ENCODE results near the gene AQP1.

The AQP1 gene

GRCh38 chr7:30934225-30934624 lies 22.6 kb downstream of the AQP1 start:
- DNase-seq: no peak

- no peak for DNase-seq
These were observed 23.3 kb downstream of the AQP1 start for GRCh38 chr7:30934732-30935568.

DNA sequence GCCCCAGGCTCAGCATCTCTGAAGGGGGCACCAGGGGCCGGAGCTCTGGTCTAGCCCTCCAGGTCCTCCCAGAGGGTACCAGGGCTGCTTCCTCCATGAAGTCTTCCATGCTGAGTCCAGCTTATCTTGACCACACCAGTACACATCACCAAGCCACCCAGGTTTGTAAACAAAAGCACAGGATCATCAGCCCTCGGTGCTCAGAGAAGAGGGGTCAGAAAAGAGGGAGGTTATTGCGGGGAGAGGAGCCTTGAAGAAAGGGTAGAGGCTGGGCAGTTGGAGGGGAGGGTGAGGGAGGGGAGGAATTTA lies 23.9 kb downstream of the AQP1 start:
- no peak for DNase-seq

DNA sequence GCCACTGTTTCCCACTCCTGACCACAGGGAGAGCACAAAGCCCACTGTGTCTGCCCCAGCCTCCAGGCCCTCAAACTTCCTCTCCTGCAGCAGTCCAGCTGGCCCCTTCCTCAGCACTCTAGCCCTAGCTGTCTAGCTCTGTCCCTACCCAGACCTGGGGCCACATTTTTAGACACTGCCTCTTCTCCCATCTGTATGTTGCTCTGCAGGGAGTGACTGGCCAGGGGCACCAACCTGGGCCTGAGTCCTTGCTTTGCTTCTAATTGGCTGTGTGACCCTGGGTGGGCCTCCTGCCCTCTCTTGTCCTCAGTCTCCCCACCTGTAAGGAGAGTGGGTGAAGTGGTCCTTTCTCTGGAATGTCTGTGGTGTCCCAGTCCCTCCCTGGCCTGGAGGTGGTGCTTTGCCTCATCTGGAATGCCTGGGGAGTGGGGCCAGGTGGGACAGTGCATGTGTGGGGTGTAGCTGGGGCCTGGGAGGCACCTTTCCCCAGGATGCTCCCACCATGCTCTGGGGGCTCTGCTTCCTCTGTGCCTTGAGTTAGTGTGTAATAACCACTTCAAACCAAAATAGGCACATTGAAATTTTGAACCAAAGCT lies 25.1 kb downstream of the AQP1 start:
- no peak for DNase-seq

DNA sequence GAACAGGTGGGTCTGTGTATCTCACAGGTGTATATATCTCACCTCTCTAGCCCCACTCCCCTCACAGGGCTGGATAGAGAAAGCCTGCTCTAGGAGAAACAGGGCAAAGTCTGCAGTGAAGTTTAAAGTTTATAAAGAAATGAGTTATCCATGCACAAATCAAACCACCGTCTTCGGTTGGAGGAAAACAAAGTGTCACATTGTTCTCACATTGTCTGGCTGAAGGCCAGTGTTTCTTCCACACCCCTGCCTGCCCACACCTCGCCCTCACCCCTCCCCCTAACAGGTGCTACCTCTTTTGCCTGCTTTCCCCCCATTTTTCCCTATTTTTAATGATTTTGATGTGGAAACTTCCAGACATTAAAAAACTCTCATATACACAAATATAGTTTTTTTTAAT lies 25.8 kb downstream of the AQP1 start:
- no peak for DNase-seq

DNA sequence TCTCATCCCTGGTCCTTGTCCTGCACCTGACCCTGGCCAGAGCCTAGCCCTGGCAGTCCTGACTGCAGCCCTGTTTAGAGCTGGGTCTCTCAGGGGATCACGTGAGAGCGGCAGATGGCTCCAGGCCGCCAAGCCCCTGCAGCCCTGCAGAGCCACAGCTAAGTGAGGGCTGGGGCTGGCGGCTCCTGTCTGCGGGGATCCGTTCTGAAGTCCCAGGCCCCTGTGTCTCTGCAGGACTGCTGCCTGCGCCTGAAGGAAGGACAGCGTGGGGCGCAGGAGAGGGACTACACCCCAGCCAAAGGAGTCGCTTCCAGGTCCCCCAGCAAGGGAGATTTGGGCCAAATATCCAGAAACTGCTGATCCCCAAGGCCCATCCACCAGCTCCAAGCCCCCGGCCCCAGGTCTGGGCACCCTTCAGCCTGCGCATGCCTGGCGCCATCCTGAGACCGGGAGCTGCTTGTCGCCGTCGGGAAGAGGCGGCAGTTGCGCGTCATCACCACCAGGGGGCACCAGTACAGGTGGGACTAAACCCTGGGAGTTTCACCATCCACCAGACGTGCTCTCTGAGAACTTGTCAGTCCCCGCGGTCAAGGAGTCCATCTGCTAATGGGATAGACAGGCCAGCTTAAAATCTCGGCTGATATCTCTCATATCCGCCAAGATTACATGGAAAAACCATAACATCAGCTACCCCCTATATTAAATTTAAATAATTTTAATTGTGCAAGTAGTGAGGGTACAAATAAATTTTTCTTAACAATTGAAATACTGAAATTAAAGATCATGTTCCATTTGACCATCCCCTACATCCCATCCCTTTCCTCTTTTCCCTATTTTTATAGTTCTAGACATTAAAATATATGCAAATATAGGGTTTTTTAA lies 27.0 kb downstream of the AQP1 start:
- DNase-seq: peak; percentile 82

- no peak for DNase-seq
These were observed 30.1 kb downstream of the AQP1 start for GRCh38 chr7:30941582-30942323.

DNA sequence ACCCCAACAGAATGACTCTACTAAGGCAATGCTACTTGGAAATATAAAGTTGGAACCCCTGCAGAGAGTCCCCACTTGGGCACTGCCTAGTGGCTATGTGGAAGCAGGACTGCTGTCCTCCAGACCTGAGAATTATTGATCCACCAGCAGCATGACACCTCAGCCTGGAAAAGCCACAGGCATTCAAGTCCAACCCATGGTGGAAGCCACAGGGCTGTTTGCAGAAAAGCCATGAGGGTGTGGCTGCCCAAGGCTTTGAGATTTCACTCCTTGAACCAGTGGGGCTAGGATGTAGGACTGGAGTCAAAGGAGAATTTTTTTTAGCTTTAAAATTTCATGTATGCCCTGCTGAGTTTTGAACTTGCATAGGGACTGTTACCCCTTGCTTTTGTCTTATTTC lies 38.5 kb downstream of the AQP1 start:
- DNase-seq: no peak

GRCh38 chr7:30954914-30955313 lies 43.3 kb downstream of the AQP1 start:
- no peak for DNase-seq

- DNase-seq: no peak
These were observed 45.1 kb downstream of the AQP1 start for GRCh38 chr7:30956704-30957103.

DNA sequence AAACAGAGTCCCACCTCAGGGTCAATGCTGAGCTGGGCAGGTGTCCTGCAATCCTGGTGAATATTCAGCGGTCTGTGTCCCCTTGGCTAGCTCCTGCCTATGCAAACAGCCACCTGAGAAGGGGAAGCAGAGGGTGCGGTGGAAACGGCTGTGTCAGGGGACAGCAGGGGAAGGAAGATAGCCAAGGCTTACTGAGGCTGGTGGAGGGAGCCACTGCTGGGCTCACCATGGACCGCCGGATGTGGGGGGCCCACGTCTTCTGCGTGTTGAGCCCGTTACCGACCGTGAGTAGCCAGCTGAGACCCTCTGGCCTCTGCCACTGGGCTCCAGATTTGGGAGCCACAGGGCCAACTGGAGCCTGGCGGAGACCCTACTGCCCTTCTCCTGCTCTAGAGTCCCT lies 52.2 kb downstream of the AQP1 start, which contains the start of gene GHRHR:
Gene GHRHR (plus strand): TSS at position 112 of the 400 bp plus-strand sequence. CDS start 116 bp downstream, at position 228.
- DNase-seq: no peak

GRCh38 chr7:30965372-30965771 lies 53.7 kb downstream of the AQP1 start:
- no peak for DNase-seq

- DNase-seq: no peak
These were observed 54.2 kb downstream of the AQP1 start for GRCh38 chr7:30965883-30966282.

- no peak for DNase-seq
These were observed 56.6 kb downstream of the AQP1 start for GRCh38 chr7:30968294-30968693.

DNA sequence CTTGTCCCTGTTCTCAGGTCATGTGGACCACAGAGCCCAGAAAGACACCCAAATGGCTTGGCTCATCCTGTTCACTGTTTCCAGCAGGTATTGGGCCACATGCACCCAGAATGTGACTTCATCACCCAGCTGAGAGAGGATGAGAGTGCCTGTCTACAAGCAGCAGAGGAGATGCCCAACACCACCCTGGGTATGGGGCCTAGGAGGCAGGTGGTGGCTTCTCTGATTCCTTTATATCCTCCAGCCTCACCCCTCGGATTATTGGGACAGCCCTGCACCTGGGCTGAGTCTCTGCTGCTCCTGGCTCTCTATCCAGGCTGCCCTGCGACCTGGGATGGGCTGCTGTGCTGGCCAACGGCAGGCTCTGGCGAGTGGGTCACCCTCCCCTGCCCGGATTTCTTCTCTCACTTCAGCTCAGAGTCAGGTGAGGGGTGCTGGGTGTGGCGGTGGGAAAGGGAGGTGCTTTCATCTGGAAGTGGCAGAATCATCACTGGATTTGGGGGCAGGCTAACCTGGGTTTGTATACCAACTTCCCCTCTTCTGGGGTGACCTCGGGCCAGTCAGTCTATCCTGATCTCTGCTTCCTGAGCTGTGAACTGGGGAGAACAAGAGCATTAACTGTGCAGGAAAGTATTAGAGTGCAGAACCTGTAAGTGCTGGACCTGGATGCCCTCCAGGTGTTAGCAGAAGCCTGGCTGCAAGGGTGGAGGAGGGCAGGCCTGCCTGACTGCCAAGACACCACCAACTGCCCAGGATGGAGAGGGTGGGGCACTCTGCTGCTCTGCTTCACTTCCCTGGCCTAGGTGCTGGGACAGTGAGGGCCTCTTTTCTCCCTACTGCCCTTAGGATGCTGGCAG lies 57.3 kb downstream of the AQP1 start:
- no peak for DNase-seq

DNA sequence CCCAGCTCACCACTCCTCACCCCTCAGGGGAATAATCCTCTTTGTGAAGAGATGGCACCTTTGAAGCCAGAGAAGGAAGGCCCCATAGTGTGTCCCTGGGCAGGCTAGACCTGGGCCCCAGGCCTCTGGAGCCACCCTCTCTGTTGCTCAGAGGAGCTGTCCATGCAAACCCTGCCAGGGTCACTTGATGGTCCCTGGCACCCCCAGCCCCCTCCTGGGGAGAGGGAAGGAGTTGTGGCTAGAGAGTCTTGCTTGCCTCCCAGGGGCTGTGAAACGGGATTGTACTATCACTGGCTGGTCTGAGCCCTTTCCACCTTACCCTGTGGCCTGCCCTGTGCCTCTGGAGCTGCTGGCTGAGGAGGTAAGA lies 57.9 kb downstream of the AQP1 start:
- no peak for DNase-seq

GRCh38 chr7:30970074-30970473 lies 58.4 kb downstream of the AQP1 start:
- DNase-seq: no peak

- no peak for DNase-seq
These were observed 59.0 kb downstream of the AQP1 start for GRCh38 chr7:30970594-30971094.

GRCh38 chr7:30971440-30971839 lies 59.8 kb downstream of the AQP1 start:
- DNase-seq: no peak

DNA sequence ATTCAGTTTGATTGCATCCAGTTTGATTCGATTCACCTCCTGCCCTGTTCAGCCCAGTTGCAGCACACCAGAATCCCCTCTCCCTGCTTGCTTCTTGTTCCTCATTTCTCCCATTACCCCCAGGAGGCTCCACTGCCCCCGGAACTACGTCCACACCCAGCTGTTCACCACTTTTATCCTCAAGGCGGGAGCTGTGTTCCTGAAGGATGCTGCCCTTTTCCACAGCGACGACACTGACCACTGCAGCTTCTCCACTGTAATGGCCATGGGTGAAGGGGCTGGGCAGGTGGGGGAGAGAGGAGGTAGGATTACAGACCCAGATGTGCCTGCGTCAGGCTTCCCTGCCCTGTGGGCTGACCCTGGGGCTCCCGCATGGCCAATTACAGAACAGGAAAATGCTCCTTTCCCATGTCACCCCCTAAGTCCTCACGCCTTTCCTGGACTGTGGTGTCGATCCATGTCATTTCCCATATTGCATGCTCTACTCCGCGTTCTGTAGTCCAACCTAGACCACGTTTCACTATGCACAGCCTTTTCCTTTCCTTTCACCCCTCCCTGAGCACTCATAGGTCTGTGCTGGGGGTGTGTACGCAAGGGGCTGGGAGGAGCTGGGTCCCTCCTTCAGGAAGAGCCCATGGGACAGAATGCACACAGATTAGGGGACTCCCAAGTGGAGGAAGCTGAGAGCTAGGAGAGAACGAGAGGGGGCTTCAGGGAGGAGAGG lies 60.3 kb downstream of the AQP1 start:
- DNase-seq: no peak

DNA sequence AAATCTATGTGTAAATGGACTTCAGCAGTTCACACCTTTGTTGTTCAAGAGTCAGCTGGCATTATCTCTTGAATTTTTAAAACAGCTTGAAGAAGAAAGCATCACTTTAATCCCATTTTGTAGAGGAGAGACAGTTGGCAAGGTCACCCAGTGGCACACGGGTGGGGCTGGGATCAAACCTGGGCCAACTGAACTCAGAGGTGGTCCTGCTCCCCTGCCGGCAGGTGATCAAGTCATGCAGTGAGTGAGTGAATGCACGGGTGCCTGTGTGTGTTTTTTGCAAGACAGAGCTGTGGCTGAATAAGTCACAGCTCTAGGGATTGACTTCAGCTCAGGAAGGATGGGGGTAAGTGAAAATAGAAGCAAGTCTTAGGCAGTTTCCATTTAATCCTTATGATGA lies 61.6 kb downstream of the AQP1 start:
- DNase-seq: no peak

Data from right kidney (tissue), 1 donor.